Peyer's patch (tissue), 4 donors: ENCODE data around the gene SLC7A5. TPM values are rescaled to one million over a fixed set of nuclear protein-coding genes. Genes with fewer than 3 reads are reported as not detected.
"Not testable (repeated sequence)": the region's sequence is repeated elsewhere in the genome, so short reads cannot be mapped to it uniquely, and the experiment has no call there.

Source experiments
- DNase-seq, 3 donors: peaks; one replicate each; pipeline ENCODE4 v3.0.0-alpha.2; 2017 to 2019
- H3K27ac ChIP-seq, 4 donors: fragments of 200-600 bp; sonication (generic); one replicate each; pipeline ENCODE4 v1.5.1; 2016 to 2019
- H3K27me3 ChIP-seq, 2 donors: fragments of 200-600 bp; sonication (generic); one replicate each; pipeline ENCODE4 v1.5.1; 2019
- H3K36me3 ChIP-seq, 3 donors: fragments of 200-600 bp; sonication (generic); one replicate each; pipeline ENCODE4 v1.5.1; 2016 to 2019
- H3K4me1 ChIP-seq, 4 donors: fragments of 200-600 bp; sonication (generic); one replicate each; pipeline ENCODE4 v1.5.1; 2016 to 2019
- H3K4me3 ChIP-seq, 4 donors: fragments of 200-600 bp; sonication (generic); 1 replicate in 3 of 4; 2 replicates in 1 of 4; pipeline ENCODE4 v1.5.1; 2016 to 2019; ENCODE audit warnings: mild to moderate bottlenecking in 1 of 4
- H3K9me3 ChIP-seq, 4 donors: fragments of 200-600 bp; sonication (generic); one replicate each; pipeline ENCODE4 v1.5.1; 2016 to 2019; ENCODE audit warnings: mild to moderate bottlenecking in 1 of 4
- POLR2A ChIP-seq, 2 donors: fragments of 450-650 bp; IDR thresholded peaks; one replicate each; pipeline ENCODE4 v1.5.1; 2017; ENCODE audit warnings: antibody characterized with exemption in 2 of 2, mild to moderate bottlenecking in 2 of 2, moderate library complexity in 2 of 2
- total RNA-seq, 4 donors: library from RNA; depleted of rRNA; stranded (reverse); fragments of >200 nt; gene quantifications; one replicate each; pipeline ENCODE4 v1.1.0, GENCODE V29; 2016
- TF ChIP-seq, protein P1 (sequence below), 6 experiments: fragments of 450-650 bp in 4 of 6; fragments of 200-600 bp in 2 of 6; sonication (generic) in 1 of 6; IDR thresholded peaks; one replicate each; pipeline ENCODE4 v1.5.1; 2017 to 2019; ENCODE audit warnings: antibody characterized with exemption in 6 of 6, mild to moderate bottlenecking in 3 of 6, moderate library complexity in 1 of 6

The SLC7A5 gene
- total RNA-seq, 4 donors from 2014 or later: 3.2 to 4.7 (median 3.9) TPM

DNA sequence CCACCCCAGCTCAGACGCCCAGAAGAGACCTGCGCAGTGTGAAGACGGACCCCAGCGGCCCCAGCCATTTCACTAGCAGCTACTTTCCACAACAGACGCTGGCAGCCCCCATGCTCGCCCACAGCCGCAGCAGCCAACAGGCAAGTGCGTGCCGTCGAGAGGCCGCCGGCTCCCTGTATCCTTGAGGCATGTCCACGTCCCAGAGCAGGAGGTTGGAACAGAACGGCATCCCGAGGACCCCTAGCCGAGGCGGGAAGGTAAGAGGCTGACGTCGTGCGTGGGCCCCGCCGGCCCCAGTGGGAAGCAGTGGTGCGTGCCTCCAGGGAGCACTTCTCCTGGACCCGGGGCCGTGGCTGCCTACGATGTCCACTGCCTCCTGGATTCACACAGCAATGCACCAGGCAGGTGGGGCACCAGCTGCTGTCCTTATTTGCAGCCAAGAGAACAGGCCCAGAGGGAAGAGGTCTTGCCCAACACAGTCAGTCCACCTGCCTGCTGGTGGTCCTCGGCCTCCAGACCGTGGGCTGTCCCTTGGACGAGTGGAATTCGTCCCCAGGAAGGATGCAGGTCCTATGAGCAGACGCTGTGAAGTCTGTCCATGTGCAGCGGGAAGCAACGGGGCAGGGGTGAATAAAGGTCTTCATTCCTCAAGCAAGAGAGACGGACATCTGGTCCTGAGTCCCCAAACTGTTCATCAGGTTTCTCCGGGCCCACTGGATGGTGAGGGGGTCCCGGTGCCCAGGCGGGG lies 38.5 kb downstream of the SLC7A5 start:
- H3K27me3 ChIP-seq: no peaks in the 10 kb centered on the region
- H3K9me3 ChIP-seq: no peaks in the 10 kb centered on the region
- H3K36me3 ChIP-seq: peaks cover 0 to 16% (median 0%) of the 10 kb centered on the region in 3 donors
- no peak overlapping the region for H3K4me3 ChIP-seq
- no peak for TF ChIP-seq POLR2A (IDR thresholded peaks at IDR 0.05)
- TF ChIP-seq, protein P1, sequence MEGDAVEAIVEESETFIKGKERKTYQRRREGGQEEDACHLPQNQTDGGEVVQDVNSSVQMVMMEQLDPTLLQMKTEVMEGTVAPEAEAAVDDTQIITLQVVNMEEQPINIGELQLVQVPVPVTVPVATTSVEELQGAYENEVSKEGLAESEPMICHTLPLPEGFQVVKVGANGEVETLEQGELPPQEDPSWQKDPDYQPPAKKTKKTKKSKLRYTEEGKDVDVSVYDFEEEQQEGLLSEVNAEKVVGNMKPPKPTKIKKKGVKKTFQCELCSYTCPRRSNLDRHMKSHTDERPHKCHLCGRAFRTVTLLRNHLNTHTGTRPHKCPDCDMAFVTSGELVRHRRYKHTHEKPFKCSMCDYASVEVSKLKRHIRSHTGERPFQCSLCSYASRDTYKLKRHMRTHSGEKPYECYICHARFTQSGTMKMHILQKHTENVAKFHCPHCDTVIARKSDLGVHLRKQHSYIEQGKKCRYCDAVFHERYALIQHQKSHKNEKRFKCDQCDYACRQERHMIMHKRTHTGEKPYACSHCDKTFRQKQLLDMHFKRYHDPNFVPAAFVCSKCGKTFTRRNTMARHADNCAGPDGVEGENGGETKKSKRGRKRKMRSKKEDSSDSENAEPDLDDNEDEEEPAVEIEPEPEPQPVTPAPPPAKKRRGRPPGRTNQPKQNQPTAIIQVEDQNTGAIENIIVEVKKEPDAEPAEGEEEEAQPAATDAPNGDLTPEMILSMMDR (IDR thresholded peaks at IDR 0.05): no peak
- H3K4me1 ChIP-seq: no peaks in the 10 kb centered on the region
- DNase-seq: no peak
- no peak overlapping the region for H3K27ac ChIP-seq

DNA sequence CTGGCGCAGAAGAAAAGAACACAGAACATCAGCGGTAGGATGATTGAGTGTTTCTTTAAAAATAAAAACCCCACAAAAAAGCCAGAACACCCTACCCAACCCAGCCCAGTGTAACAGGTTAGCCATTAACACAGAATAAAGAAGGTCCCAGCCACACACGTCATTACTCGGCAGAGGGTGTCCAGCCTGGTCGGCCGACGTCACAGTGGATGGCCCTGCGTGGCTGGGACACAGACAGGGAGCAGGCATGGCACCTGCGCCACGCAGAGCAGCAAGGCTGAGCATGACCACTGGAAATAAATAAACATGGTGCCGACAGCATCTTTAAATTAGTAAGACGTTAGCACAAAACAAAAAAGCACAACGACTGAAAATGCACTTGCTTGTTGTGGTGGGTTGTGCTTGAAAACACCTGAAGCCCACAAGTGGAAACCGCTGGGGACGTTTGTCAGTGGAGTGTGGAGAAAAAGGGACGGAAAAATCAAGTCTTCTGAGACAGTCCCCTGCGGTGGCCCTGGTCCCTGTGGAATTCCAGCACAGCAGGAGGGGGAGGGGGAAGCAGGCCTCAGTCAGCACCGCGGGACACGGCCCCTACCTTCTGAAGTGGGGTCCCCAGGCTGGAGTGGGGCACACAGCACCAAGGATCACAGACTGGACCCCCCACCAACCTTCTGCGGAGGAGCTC lies 39.2 kb downstream of the SLC7A5 start:
- H3K27ac ChIP-seq: no peak overlapping the region
- no peak overlapping the region for H3K4me3 ChIP-seq
- TF ChIP-seq, protein P1 (IDR thresholded peaks at IDR 0.05): no peak
- TF ChIP-seq POLR2A (IDR thresholded peaks at IDR 0.05): no peak
- no peak for DNase-seq
- peaks cover 0 to 16% (median 0%) of the 10 kb centered on the region in 3 donors for H3K36me3 ChIP-seq
- H3K4me1 ChIP-seq: no peaks in the 10 kb centered on the region
- H3K9me3 ChIP-seq: no peaks in the 10 kb centered on the region
- H3K27me3 ChIP-seq: no peaks in the 10 kb centered on the region

DNA sequence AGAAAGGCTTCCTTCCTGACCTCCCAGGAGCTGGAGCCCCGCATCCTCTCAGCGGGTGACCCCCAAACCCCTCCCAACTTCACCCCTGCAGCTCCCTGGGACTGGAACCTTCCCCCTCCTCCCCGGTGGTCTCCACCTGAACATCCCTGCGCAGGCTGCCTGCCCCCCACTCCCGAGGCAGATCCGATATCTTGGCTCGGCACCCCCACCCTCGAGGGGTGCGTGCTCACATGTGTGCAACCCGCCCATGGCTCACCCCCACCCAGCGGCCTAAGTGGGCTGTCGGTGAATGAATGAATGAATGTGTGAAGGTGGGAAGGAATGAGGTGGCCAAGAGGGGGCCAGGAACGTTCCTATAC lies 39.7 kb downstream of the SLC7A5 start:
- Histone ChIP-seq H3K36me3 (peaks cover 0 to 16% (median 0%) of the 10 kb centered on the region in 3 donors), H3K4me1 (no peaks in the 10 kb centered on the region), H3K27ac (no peak overlapping the region), H3K4me3 (no peak overlapping the region), H3K9me3 (no peaks in the 10 kb centered on the region), H3K27me3 (no peaks in the 10 kb centered on the region)
- DNase-seq: no peak
- TF ChIP-seq, protein P1 (IDR thresholded peaks at IDR 0.05): no peak
- TF ChIP-seq POLR2A (IDR thresholded peaks at IDR 0.05): no peak

DNA sequence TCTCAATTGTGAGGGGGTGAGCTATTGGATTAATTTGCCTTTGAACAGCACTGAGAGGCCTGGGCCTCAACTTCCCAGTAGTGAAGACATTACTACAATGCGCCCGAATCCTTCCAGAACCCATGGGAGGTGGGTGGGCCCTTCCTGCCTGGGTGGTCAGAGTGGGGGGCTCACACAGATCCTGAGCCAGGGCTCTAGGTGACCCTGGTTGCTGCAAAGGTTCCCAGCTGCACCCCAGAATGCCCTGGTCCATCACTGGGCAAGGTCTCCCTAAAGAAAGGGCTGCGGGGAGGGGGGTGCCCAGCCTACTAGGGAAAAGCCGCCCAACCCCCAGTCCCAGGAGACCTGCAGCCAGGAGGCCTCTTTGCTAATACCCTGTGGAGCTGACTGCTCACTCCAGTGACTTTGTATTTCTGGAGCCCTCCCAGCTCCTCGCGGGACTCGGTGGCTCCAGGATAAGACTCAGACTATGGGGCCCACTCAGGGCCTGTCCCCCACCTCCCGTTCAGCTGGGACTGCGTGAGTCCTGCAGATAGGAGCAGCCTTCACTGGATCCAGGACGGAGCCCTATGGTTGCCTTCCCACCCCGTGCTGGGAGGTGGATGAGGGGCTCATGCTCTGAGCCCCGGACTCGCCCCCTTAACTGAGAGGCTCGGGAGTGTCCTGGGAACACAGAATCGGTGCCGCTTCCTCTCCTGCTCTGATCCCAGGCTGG lies 40.2 kb downstream of the SLC7A5 start:
- Histone ChIP-seq H3K4me3 (no peak overlapping the region), H3K36me3 (peaks cover 0 to 11% (median 0%) of the 10 kb centered on the region in 3 donors), H3K27me3 (no peaks in the 10 kb centered on the region), H3K9me3 (no peaks in the 10 kb centered on the region), H3K4me1 (no peaks in the 10 kb centered on the region), H3K27ac (no peak overlapping the region)
- TF ChIP-seq, protein P1 (IDR thresholded peaks at IDR 0.05): no peak
- no peak for TF ChIP-seq POLR2A (IDR thresholded peaks at IDR 0.05)
- DNase-seq: no peak

DNA sequence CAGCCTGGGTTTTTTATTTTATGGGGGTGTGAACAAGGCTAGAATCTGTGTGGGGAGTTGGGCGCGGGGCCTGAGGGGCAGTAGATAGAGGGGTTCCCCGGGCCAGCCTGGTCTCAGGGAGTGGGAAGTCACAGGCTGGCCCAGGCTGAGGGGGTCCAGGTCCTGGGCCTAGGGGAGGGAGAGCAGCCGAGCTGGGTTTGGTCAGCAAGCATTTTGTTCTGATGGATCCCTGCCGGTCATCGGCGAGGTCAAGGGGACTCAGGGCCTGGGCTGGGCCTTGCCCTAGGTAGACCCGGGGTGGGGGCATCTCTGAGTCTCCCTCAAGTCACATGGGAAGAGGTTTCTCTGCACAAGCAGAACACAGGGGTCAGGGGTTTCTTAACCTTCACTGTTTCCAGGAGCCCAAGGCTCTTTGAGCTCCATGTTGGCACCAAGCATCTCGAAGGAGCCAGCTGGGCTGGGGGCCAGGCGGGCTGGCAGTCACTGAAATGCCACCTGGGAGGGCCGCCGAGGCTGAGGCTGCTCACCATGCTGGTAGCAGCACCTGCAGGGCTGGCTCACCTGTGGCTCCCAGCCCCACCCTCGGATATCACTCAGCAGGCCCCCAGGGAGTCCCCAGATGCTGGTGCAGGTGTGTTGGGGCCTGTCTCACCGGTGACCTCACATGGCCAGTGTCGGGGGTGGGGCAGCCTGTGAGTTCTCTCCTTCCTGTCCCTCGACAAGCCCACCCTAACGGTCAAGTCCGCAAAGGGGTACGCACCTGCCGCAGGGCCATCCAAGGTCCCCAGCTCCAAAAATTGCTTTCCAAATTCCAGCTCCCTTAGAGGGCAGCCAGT lies 41.0 kb downstream of the SLC7A5 start:
- Histone ChIP-seq H3K36me3 (peaks cover 0 to 9% (median 0%) of the 10 kb centered on the region in 3 donors), H3K27ac (no peak overlapping the region), H3K9me3 (no peaks in the 10 kb centered on the region), H3K4me1 (no peaks in the 10 kb centered on the region), H3K27me3 (no peaks in the 10 kb centered on the region), H3K4me3 (no peak overlapping the region)
- DNase-seq: no peak
- no peak for TF ChIP-seq POLR2A (IDR thresholded peaks at IDR 0.05)
- TF ChIP-seq, protein P1 (IDR thresholded peaks at IDR 0.05): no peak

DNA sequence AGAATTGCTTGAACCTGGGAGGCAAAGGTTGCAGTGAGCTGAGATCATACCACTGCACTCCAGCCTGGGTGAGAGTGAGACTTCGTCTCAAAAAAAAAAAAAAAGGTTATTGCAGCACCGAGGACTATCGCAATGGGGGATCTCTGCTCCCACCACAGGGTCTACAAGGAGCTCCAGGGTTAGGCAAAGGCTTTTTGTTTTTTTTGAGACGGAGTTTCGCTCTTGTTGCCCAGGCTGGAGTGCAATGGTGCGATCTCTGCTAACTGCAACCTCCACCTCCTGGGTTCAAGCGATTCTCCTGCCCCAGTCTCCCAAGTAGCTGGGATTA lies 41.8 kb downstream of the SLC7A5 start:
- not testable (repeated sequence) for H3K27ac ChIP-seq, H3K4me3 ChIP-seq, H3K27me3 ChIP-seq

More for the DNA sequence above, 41.8 kb downstream of the SLC7A5 start:
- H3K36me3 ChIP-seq, H3K9me3 ChIP-seq, DNase-seq, H3K4me1 ChIP-seq: not testable (repeated sequence)
